Upper lobe of right lung (tissue), 1 donor: ENCODE results near the gene FUT8. TPM values are rescaled to one million over a fixed set of nuclear protein-coding genes. Genes with fewer than 3 reads are reported as not detected.

Source experiments
- ATAC-seq: fragments of 200-7000 bp; cut with Tn5 transposase; one replicate; pipeline ENCODE4 v1.9.1; 2020; ENCODE audit warnings: mild to moderate bottlenecking, moderate library complexity
- DNase-seq: peaks from one replicate; pipeline ENCODE4 v3.0.0-alpha.2; 2020
- H3K27ac ChIP-seq: fragments of 200-600 bp; one replicate; pipeline ENCODE4 v1.8.0; 2022
- H3K27me3 ChIP-seq: fragments of 200-600 bp; one replicate; pipeline ENCODE4 v1.8.0; 2022; ENCODE audit warnings: mild to moderate bottlenecking
- H3K36me3 ChIP-seq: fragments of 200-600 bp; one replicate; pipeline ENCODE4 v1.8.0; 2022
- H3K4me1 ChIP-seq: fragments of 200-600 bp; one replicate; pipeline ENCODE4 v1.8.0; 2022
- H3K4me3 ChIP-seq: fragments of 200-600 bp; one replicate; pipeline ENCODE4 v1.8.0; 2022; ENCODE audit warnings: mild to moderate bottlenecking
- H3K9me3 ChIP-seq: fragments of 200-600 bp; one replicate; pipeline ENCODE4 v1.8.0; 2022
- CTCF ChIP-seq: fragments of 200-600 bp; IDR thresholded peaks from one replicate; pipeline ENCODE4 v1.8.0; 2022; ENCODE audit warnings: antibody characterized with exemption
- intact Hi-C: fragments of 100-400 bp; cut with DNase I; formaldehyde crosslinking; loops from one replicate; pipeline ENCODE4 v1.11.0; 2022
- total RNA-seq: library from RNA; stranded (reverse); fragmentation: NEBNext Ultra II Directional; extraction: Animal tissue kit (Norgen Biotek cat#: 25700); gene quantifications from one replicate; pipeline ENCODE4 v1.2.1, GENCODE V29; 2021
- donor health status: DM: no; HTN: yes; CAD: no; lungs with severe emphysema.

Gene FUT8
- total RNA-seq, 1 donor from 2014 or later, result 31.8 TPM

GRCh38 chr14:65731933-65732506, 319.5 kb downstream of the FUT8 start:
- H3K27ac ChIP-seq, result no peak overlapping the region
- no peaks in the 10 kb centered on the region for H3K9me3 ChIP-seq
- TF ChIP-seq CTCF, result no peak
- no peaks in the 10 kb centered on the region for H3K27me3 ChIP-seq
- intact Hi-C loops, result no loop called here
- no peaks in the 10 kb centered on the region for H3K4me1 ChIP-seq
- H3K4me3 ChIP-seq, result no peak overlapping the region
- DNase-seq (no peak), ATAC-seq (no peak)
- peaks cover 11% of the 10 kb centered on the region for H3K36me3 ChIP-seq

GRCh38 chr14:65738339-65738738, 325.8 kb downstream of the FUT8 start:
- no peak for ATAC-seq
- Histone ChIP-seq H3K4me3 (no peak overlapping the region), H3K4me1 (no peaks in the 10 kb centered on the region), H3K27me3 (no peaks in the 10 kb centered on the region), H3K9me3 (no peaks in the 10 kb centered on the region), H3K36me3 (peaks cover 11% of the 10 kb centered on the region), H3K27ac (no peak overlapping the region)
- intact Hi-C loops, result no loop called here
- TF ChIP-seq CTCF, result no peak
- DNase-seq, result no peak

GRCh38 chr14:65745396-65746190, 333.1 kb downstream of the FUT8 start:
- DNase-seq (no peak), ATAC-seq (no peak)
- intact Hi-C loops, result no loop called here
- Histone ChIP-seq H3K4me3 (no peak overlapping the region), H3K4me1 (no peaks in the 10 kb centered on the region), H3K9me3 (no peaks in the 10 kb centered on the region), H3K27ac (no peak overlapping the region), H3K36me3 (peaks cover 8% of the 10 kb centered on the region), H3K27me3 (no peaks in the 10 kb centered on the region)
- no peak for TF ChIP-seq CTCF

GRCh38 chr14:65748796-65749195, 336.3 kb downstream of the FUT8 start:
- no peak overlapping the region for H3K4me3 ChIP-seq
- DNase-seq (no peak), ATAC-seq (no peak)
- no peak for TF ChIP-seq CTCF
- no peak overlapping the region for H3K27ac ChIP-seq
- no peaks in the 10 kb centered on the region for H3K4me1 ChIP-seq
- peaks cover 4% of the 10 kb centered on the region for H3K36me3 ChIP-seq
- intact Hi-C loops, result no loop called here
- H3K27me3 ChIP-seq, result no peaks in the 10 kb centered on the region
- no peaks in the 10 kb centered on the region for H3K9me3 ChIP-seq

GRCh38 chr14:65749287-65749686, 336.8 kb downstream of the FUT8 start:
- Histone ChIP-seq H3K9me3 (no peaks in the 10 kb centered on the region), H3K4me1 (no peaks in the 10 kb centered on the region), H3K27ac (no peak overlapping the region), H3K4me3 (no peak overlapping the region), H3K27me3 (no peaks in the 10 kb centered on the region), H3K36me3 (peaks cover 1% of the 10 kb centered on the region)
- ATAC-seq (no peak), DNase-seq (no peak)
- intact Hi-C loops, result no loop called here
- TF ChIP-seq CTCF, result no peak
